Measurements from ENCODE around the gene CALCR. TPM values are rescaled to one million over a fixed set of nuclear protein-coding genes. Genes with fewer than 3 reads are reported as not detected.

Gene CALCR
- total RNA-seq, 4 donors from 2014 or later, result not detected

- H3K27me3 ChIP-seq, result no peaks in the 10 kb centered on the region
- no peaks in the 10 kb centered on the region for H3K4me1 ChIP-seq
- H3K9me3 ChIP-seq, result no peaks in the 10 kb centered on the region
- H3K4me3 ChIP-seq, result no peak overlapping the region
- no peak for DNase-seq
- no peaks in the 10 kb centered on the region for H3K36me3 ChIP-seq
- no peak for TF ChIP-seq POLR2A (IDR thresholded peaks at IDR 0.05)
- TF ChIP-seq CTCF (IDR thresholded peaks at IDR 0.05), result no peak
- no peak overlapping the region for H3K27ac ChIP-seq
Measured at GRCh38 chr7:93453262-93453661, 121.3 kb downstream of the CALCR start.

- Histone ChIP-seq H3K27me3 (no peaks in the 10 kb centered on the region), H3K4me1 (no peaks in the 10 kb centered on the region), H3K36me3 (no peaks in the 10 kb centered on the region), H3K9me3 (no peaks in the 10 kb centered on the region), H3K27ac (no peak overlapping the region), H3K4me3 (no peak overlapping the region)
- no peak for DNase-seq
- TF ChIP-seq POLR2A (IDR thresholded peaks at IDR 0.05) (no peak), CTCF (IDR thresholded peaks at IDR 0.05) (no peak)
Measured at GRCh38 chr7:93448176-93448575, 126.3 kb downstream of the CALCR start.

GRCh38 chr7:93447509-93447908 is 127.0 kb downstream of the CALCR start:
- no peaks in the 10 kb centered on the region for H3K4me1 ChIP-seq
- H3K4me3 ChIP-seq, result no peak overlapping the region
- H3K36me3 ChIP-seq, result no peaks in the 10 kb centered on the region
- no peaks in the 10 kb centered on the region for H3K27me3 ChIP-seq
- no peak for TF ChIP-seq CTCF (IDR thresholded peaks at IDR 0.05)
- no peak for TF ChIP-seq POLR2A (IDR thresholded peaks at IDR 0.05)
- no peaks in the 10 kb centered on the region for H3K9me3 ChIP-seq
- no peak overlapping the region for H3K27ac ChIP-seq
- DNase-seq, result no peak

- Histone ChIP-seq H3K4me3 (no peak overlapping the region), H3K4me1 (no peaks in the 10 kb centered on the region), H3K36me3 (no peaks in the 10 kb centered on the region), H3K9me3 (no peaks in the 10 kb centered on the region), H3K27ac (no peak overlapping the region), H3K27me3 (no peaks in the 10 kb centered on the region)
- peak in 1 of 3 donors; percentile 56 for DNase-seq
- TF ChIP-seq CTCF (IDR thresholded peaks at IDR 0.05), result peak in 5 of 6 experiments; percentile 30 to 59 (median 42)
- no peak for TF ChIP-seq POLR2A (IDR thresholded peaks at IDR 0.05)
Measured at GRCh38 chr7:93442478-93443224, 131.9 kb downstream of the CALCR start.

- no peak overlapping the region for H3K27ac ChIP-seq
- no peaks in the 10 kb centered on the region for H3K9me3 ChIP-seq
- no peaks in the 10 kb centered on the region for H3K4me1 ChIP-seq
- no peak overlapping the region for H3K4me3 ChIP-seq
- no peak for DNase-seq
- TF ChIP-seq CTCF (IDR thresholded peaks at IDR 0.05) (no peak), POLR2A (IDR thresholded peaks at IDR 0.05) (no peak)
- H3K36me3 ChIP-seq, result no peaks in the 10 kb centered on the region
- no peaks in the 10 kb centered on the region for H3K27me3 ChIP-seq
Measured at GRCh38 chr7:93435791-93436190, 138.7 kb downstream of the CALCR start.
